Measurements from ENCODE around the gene AKAP8. TPM values are rescaled to one million over a fixed set of nuclear protein-coding genes. Genes with fewer than 3 reads are reported as not detected.

The AKAP8 gene
- total RNA-seq, 4 donors from 2014 or later, result 21.4 to 34.2 (median 28.0) TPM

- Histone ChIP-seq H3K9me3 (no peaks in the 10 kb centered on the region), H3K27ac (peak overlapping the region in 2 of 4 donors; percentile 1 to 84), H3K4me3 (no peak overlapping the region), H3K27me3 (no peaks in the 10 kb centered on the region), H3K36me3 (peaks cover 3 to 77% of the 10 kb centered on the region in 2 donors), H3K4me1 (peaks cover 2 to 55% (median 32%) of the 10 kb centered on the region in 3 donors)
- ATAC-seq, result no peak
- 81 to 90% methylated on average over 7 to 10 of the region's 29 CpGs for WGBS, 2 donors (ENCODE audit: low coverage in 1 of 2)
- TF ChIP-seq POLR2AphosphoS5 (IDR thresholded peaks at IDR 0.05) (no peak), POLR2A (IDR thresholded peaks at IDR 0.05) (no peak), CTCF (IDR thresholded peaks at IDR 0.05) (no peak), EP300 (IDR thresholded peaks at IDR 0.05) (no peak)
Observed at GRCh38 chr19:15400521-15401396, 21.2 kb upstream of the AKAP8 start.

DNA sequence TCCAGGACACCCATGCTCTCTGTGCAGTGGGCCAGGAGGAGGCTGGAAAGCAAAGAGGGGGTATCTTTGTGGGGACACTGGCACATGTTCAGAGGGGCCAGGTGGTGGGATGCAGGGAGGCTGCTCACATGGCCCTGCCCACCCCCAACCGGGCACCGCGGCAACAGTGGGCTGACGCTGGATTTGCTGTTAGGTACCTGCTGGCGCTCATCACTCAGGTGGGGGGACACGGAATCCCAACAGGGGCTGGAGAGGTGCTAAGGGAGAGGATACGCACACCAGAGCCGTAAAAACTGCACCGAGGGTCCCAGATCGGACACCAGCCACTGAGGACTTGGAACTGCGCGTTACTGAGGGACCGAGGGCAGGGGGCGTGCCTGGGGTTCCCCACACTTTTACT is 20.0 kb upstream of the AKAP8 start:
- TF ChIP-seq POLR2A (IDR thresholded peaks at IDR 0.05) (no peak), POLR2AphosphoS5 (IDR thresholded peaks at IDR 0.05) (no peak), EP300 (IDR thresholded peaks at IDR 0.05) (no peak), CTCF (IDR thresholded peaks at IDR 0.05) (no peak)
- WGBS, 2 donors (ENCODE audit: low coverage in 1 of 2), result 68% methylated on average over 4 of the region's 14 CpGs; no CpG with 5 or more reads in 1 of the 2 donors
- Histone ChIP-seq H3K27ac (no peak overlapping the region), H3K27me3 (no peaks in the 10 kb centered on the region), H3K36me3 (peaks cover 3 to 87% of the 10 kb centered on the region in 2 donors), H3K4me3 (no peak overlapping the region), H3K9me3 (no peaks in the 10 kb centered on the region), H3K4me1 (peaks cover 1 to 44% (median 25%) of the 10 kb centered on the region in 3 donors)
- no peak for ATAC-seq

DNA sequence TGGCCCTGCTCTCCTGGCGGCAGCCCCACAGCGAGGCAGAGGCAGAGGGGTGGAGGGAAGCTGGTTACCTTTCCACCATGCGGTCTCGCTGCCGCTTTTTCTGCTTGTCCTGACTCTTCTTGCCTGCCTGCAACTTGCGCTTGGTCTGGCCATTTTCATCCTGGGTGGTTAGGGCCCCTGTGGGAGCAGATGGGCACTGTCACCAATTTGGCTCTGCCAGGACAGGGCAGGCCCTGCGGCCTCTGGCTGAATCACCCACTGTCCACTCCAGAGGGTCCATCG is 19.6 kb upstream of the AKAP8 start:
- H3K27ac ChIP-seq, result no peak overlapping the region
- no peak for ATAC-seq
- H3K4me3 ChIP-seq, result no peak overlapping the region
- no peaks in the 10 kb centered on the region for H3K27me3 ChIP-seq
- H3K36me3 ChIP-seq, result peaks cover 3 to 92% of the 10 kb centered on the region in 2 donors
- peaks cover 0 to 39% (median 23%) of the 10 kb centered on the region in 3 donors for H3K4me1 ChIP-seq
- no peaks in the 10 kb centered on the region for H3K9me3 ChIP-seq
- no peak for TF ChIP-seq POLR2AphosphoS5 (IDR thresholded peaks at IDR 0.05)
- TF ChIP-seq CTCF (IDR thresholded peaks at IDR 0.05), result no peak
- TF ChIP-seq EP300 (IDR thresholded peaks at IDR 0.05), result no peak
- TF ChIP-seq POLR2A (IDR thresholded peaks at IDR 0.05), result no peak
- 100% methylated on average over 1 of the region's 8 CpGs; no CpG with 5 or more reads in 1 of the 2 donors for WGBS, 2 donors (ENCODE audit: low coverage in 1 of 2)

DNA sequence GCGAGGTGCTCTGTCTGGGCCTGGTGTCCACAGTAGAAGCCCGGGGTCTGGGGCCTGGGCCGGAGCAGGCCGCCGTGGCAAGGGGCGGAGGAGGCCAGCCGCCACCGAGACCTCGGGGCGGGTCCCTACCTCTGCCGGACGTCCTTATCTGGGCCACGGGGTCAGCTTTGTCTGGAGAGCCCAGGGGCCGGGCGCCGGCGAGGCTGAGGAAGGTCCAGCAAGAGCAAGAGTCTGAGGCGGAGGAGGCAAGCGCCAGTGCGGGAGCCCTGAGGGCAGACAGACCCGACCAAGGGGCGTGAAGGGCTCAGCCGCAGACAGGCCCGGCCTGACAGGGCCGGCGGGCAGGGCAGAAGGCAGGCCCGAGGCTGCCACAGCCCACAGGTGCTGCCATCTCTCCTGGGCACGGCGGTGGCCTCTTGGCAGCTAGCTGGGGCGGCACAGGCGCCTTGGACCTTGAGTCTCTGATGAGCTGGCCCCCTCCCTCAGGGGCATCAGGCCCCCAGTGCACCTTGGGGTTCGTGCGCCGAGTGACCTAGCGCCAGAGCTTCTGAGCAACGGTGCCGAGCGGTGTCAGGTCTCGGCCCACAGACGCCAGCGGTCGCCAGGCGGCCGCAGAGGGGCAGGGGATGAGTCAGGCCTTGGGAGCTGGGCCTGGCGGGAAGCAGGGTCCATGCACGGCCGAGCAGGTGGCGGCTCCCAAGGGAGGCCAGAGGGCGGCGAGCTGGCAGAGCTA is 19.1 kb upstream of the AKAP8 start:
- peaks cover 3 to 96% of the 10 kb centered on the region in 2 donors for H3K36me3 ChIP-seq
- H3K4me1 ChIP-seq, result peaks cover 0 to 34% (median 21%) of the 10 kb centered on the region in 3 donors
- H3K27me3 ChIP-seq, result no peaks in the 10 kb centered on the region
- ATAC-seq, result no peak
- no peaks in the 10 kb centered on the region for H3K9me3 ChIP-seq
- no peak overlapping the region for H3K27ac ChIP-seq
- no peak overlapping the region for H3K4me3 ChIP-seq
- TF ChIP-seq EP300 (IDR thresholded peaks at IDR 0.05) (no peak), CTCF (IDR thresholded peaks at IDR 0.05) (no peak), POLR2AphosphoS5 (IDR thresholded peaks at IDR 0.05) (no peak), POLR2A (IDR thresholded peaks at IDR 0.05) (no peak)
- 90% methylated on average over 11 of the region's 50 CpGs; no CpG with 5 or more reads in 1 of the 2 donors for WGBS, 2 donors (ENCODE audit: low coverage in 1 of 2)
